ENCODE results near the gene EAPP. TPM values are rescaled to one million over a fixed set of nuclear protein-coding genes. Genes with fewer than 3 reads are reported as not detected.

The EAPP gene
- total and polyA plus RNA-seq, 2 of the 13 experiments (the other 11 are each of a cell fraction or from before 2014, with no cell fraction given), result 68.7 to 110 TPM

DNA sequence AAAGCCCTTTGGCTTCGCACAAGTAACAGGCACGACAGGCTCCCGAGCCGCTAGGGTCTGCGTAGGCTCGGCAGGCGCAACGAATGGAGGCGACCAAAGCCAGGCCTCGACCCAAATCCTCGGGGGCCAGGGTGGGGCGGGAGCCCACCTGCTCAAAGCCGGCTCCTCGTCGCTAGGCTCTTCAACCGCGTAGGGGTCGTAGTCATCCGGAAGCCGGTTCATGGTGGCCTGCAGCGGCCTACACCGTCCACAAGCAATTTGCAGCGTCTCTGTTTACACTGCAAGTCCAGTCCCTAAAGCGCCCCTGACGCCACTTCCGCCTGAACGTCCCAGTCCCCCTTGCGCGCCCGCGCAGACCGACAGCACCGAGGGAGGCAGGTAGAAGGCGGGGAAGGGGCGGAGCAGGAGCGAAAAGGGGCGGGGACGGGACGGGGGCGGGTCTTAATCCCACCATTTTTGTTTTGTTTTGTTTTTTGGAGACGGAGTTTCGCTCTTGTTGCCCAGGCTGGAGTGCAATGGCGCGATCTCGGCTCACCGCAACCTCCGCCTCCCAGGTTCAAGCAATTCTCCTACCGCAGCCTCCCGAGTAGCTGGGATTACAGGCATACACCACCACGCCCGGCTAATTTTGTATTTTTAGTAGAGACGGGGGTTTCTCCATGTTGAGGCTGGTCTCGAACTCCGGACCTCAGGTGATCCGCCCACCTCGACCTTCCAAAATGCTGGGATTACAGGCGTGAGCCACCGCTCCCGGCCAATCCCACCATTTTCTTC lies at the start of gene EAPP (continued):
- TF ChIP-seq, protein P1, sequence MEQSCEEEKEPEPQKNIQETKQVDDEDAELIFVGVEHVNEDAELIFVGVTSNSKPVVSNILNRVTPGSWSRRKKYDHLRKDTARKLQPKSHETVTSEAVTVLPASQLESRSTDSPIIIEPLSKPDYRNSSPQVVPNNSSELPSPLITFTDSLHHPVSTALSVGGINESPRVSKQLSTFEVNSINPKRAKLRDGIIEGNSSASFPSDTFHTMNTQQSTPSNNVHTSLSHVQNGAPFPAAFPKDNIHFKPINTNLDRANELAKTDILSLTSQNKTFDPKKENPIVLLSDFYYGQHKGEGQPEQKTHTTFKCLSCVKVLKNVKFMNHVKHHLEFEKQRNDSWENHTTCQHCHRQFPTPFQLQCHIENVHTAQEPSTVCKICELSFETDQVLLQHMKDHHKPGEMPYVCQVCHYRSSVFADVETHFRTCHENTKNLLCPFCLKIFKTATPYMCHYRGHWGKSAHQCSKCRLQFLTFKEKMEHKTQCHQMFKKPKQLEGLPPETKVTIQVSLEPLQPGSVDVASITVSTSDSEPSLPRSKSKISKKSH (CRISPR knock-in tag; IDR thresholded peaks at IDR 0.05; ENCODE audit: borderline replicate concordance), result peak; percentile 96
- TF ChIP-seq U2AF2 (IDR thresholded peaks at IDR 0.05; ENCODE audit: low read depth, low read length), result no peak
- peak; percentile 99 for TF ChIP-seq SAP130 (CRISPR knock-in tag; IDR thresholded peaks at IDR 0.05; ENCODE audit: low read depth)
- peak; percentile 92 for TF ChIP-seq SRSF1 (optimal IDR thresholded peaks at IDR 0.05; ENCODE audit: low read depth, low read length)
- peak; percentile 68 for TF ChIP-seq SP1 (IDR thresholded peaks at IDR 0.05)
- TF ChIP-seq SP1 (CRISPR knock-in tag; IDR thresholded peaks at IDR 0.05), result peak; percentile 94
- TF ChIP-seq PTBP1 (IDR thresholded peaks at IDR 0.05; ENCODE audit: low read depth, low read length, poor library complexity, severe bottlenecking), result peak; percentile 100
- peak; percentile 86; the same call in 1 of the 2 replicates for TF ChIP-seq ZNF605 (CRISPR knock-in tag; IDR thresholded peaks at IDR 0.05)
- TF ChIP-seq, protein P2, sequence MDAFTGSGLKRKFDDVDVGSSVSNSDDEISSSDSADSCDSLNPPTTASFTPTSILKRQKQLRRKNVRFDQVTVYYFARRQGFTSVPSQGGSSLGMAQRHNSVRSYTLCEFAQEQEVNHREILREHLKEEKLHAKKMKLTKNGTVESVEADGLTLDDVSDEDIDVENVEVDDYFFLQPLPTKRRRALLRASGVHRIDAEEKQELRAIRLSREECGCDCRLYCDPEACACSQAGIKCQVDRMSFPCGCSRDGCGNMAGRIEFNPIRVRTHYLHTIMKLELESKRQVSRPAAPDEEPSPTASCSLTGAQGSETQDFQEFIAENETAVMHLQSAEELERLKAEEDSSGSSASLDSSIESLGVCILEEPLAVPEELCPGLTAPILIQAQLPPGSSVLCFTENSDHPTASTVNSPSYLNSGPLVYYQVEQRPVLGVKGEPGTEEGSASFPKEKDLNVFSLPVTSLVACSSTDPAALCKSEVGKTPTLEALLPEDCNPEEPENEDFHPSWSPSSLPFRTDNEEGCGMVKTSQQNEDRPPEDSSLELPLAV (CRISPR knock-in tag; conservative IDR thresholded peaks at IDR 0.05; ENCODE audit: low read depth), result no peak
- peak; percentile 94 for TF ChIP-seq ARNTL (CRISPR knock-in tag; IDR thresholded peaks at IDR 0.05)
- TF ChIP-seq FOXM1 (CRISPR knock-in tag; IDR thresholded peaks at IDR 0.05), result peak; percentile 21; the same call in 1 of the 2 replicates
- TF ChIP-seq ATRX (CRISPR knock-in tag; IDR thresholded peaks at IDR 0.05; ENCODE audit: borderline replicate concordance), result peak; percentile 72; the same call in 1 of the 2 replicates
- peak; percentile 81; the same call in 1 of the 2 replicates for TF ChIP-seq ZC3H4 (CRISPR knock-in tag; IDR thresholded peaks at IDR 0.05; ENCODE audit: borderline replicate concordance)
- peak; percentile 98 for TF ChIP-seq ZNF292 (CRISPR knock-in tag; IDR thresholded peaks at IDR 0.05; ENCODE audit: borderline replicate concordance, low read depth)
- peak; percentile 98 for TF ChIP-seq ZNF136 (CRISPR knock-in tag; IDR thresholded peaks at IDR 0.05; ENCODE audit: low read depth)
- TF ChIP-seq HNF4G (IDR thresholded peaks at IDR 0.05; ENCODE audit: borderline replicate concordance, low read depth, low read length), result peak; percentile 64; the same call in 1 of the 2 replicates
- TF ChIP-seq HNF4G (CRISPR knock-in tag; IDR thresholded peaks at IDR 0.05; ENCODE audit: borderline replicate concordance, low read depth), result peak; percentile 80; the same call in 1 of the 2 replicates
- peak; percentile 100 for TF ChIP-seq ZNF598 (CRISPR knock-in tag; IDR thresholded peaks at IDR 0.05; ENCODE audit: borderline replicate concordance)
- TF ChIP-seq MBNL3 (CRISPR knock-in tag; conservative IDR thresholded peaks at IDR 0.05), result no peak
- TF ChIP-seq, protein P3, sequence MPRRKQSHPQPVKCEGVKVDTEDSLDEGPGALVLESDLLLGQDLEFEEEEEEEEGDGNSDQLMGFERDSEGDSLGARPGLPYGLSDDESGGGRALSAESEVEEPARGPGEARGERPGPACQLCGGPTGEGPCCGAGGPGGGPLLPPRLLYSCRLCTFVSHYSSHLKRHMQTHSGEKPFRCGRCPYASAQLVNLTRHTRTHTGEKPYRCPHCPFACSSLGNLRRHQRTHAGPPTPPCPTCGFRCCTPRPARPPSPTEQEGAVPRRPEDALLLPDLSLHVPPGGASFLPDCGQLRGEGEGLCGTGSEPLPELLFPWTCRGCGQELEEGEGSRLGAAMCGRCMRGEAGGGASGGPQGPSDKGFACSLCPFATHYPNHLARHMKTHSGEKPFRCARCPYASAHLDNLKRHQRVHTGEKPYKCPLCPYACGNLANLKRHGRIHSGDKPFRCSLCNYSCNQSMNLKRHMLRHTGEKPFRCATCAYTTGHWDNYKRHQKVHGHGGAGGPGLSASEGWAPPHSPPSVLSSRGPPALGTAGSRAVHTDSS (CRISPR knock-in tag; conservative IDR thresholded peaks at IDR 0.05), result no peak; the same call in 1 of the 2 replicates
- TF ChIP-seq ZNF232 (CRISPR knock-in tag; IDR thresholded peaks at IDR 0.05; ENCODE audit: borderline replicate concordance), result peak; percentile 97; the same call in 1 of the 2 replicates
- peak; percentile 98; the same call in 1 of the 2 replicates for TF ChIP-seq CBX5 (CRISPR knock-in tag; IDR thresholded peaks at IDR 0.05; ENCODE audit: borderline replicate concordance)
- peak; percentile 100 for TF ChIP-seq ZFY (CRISPR knock-in tag; IDR thresholded peaks at IDR 0.05)
- peak; percentile 77 for TF ChIP-seq SMYD3 (CRISPR knock-in tag; IDR thresholded peaks at IDR 0.05)
- TF ChIP-seq ZNF24 (IDR thresholded peaks at IDR 0.05), result peak; percentile 71; the same call in 1 of the 2 replicates
- TF ChIP-seq SIX4 (CRISPR knock-in tag; IDR thresholded peaks at IDR 0.05), result peak; percentile 86
- TF ChIP-seq ZNF7 (CRISPR knock-in tag; IDR thresholded peaks at IDR 0.05), result peak; percentile 65; the same call in 1 of the 2 replicates
